ENCODE measurements around the gene CHST11. TPM values are rescaled to one million over a fixed set of nuclear protein-coding genes. Genes with fewer than 3 reads are reported as not detected.

CHST11 gene
- total RNA-seq, 1 experiment from 2014 or later = 1.1 TPM

- DNase-seq (ENCODE audit: low spot score) = no peak
- Histone ChIP-seq H3K27me3 (replicated peaks; ENCODE audit: insufficient read depth, low read depth, low read length, poor library complexity) (no peaks in the 10 kb centered on the region), H3K9me3 (ENCODE audit: low read depth, low read length, poor library complexity, severe bottlenecking) (no peaks in the 10 kb centered on the region), H3K27ac (ENCODE audit: low read depth, low read length, poor library complexity, severe bottlenecking) (no peak overlapping the region), H3K4me1 (ENCODE audit: insufficient read depth, low read length, poor library complexity, severe bottlenecking) (no peaks in the 10 kb centered on the region), H3K36me3 (ENCODE audit: insufficient read depth, low read length, poor library complexity, severe bottlenecking) (no peaks in the 10 kb centered on the region), H3K4me3 (ENCODE audit: low read depth, low read length, poor library complexity, severe bottlenecking) (no peak overlapping the region)
- no peak for TF ChIP-seq CTCF (conservative IDR thresholded peaks at IDR 0.05; ENCODE audit: low read depth, low read length)
- TF ChIP-seq EZH2 (IDR thresholded peaks at IDR 0.05; ENCODE audit: borderline replicate concordance, low read depth, low read length, poor library complexity, severe bottlenecking) = no peak
- ChIA-PET CTCF (no interaction called here), POLR2A (ENCODE audit: low non-redundant PET) (no interaction called here)
- BruUV-seq (replicated peaks) = no TSS peak
- intact Hi-C loops (cut with micrococcal nuclease; ENCODE audit: unreplicated experiment) = no loop called here
Observed at GRCh38 chr12:104701756-104702155, 245.0 kb downstream of the CHST11 start.

GRCh38 chr12:104702565-104703139 is 245.9 kb downstream of the CHST11 start:
- H3K4me1 ChIP-seq (ENCODE audit: insufficient read depth, low read length, poor library complexity, severe bottlenecking) = no peaks in the 10 kb centered on the region
- ChIA-PET CTCF (interaction anchor here (0.6 kb wide), 1 partner anchor 56 kb away, joined by 3 read pairs; no protein-coding TSS in a partner anchor), POLR2A (ENCODE audit: low non-redundant PET) (no interaction called here)
- intact Hi-C loops (cut with micrococcal nuclease; ENCODE audit: unreplicated experiment) = no loop called here
- H3K27me3 ChIP-seq (replicated peaks; ENCODE audit: insufficient read depth, low read depth, low read length, poor library complexity) = no peaks in the 10 kb centered on the region
- H3K9me3 ChIP-seq (ENCODE audit: low read depth, low read length, poor library complexity, severe bottlenecking) = no peaks in the 10 kb centered on the region
- TF ChIP-seq EZH2 (IDR thresholded peaks at IDR 0.05; ENCODE audit: borderline replicate concordance, low read depth, low read length, poor library complexity, severe bottlenecking) (no peak), CTCF (conservative IDR thresholded peaks at IDR 0.05; ENCODE audit: low read depth, low read length) (no peak)
- no peaks in the 10 kb centered on the region for H3K36me3 ChIP-seq (ENCODE audit: insufficient read depth, low read length, poor library complexity, severe bottlenecking)
- no peak for DNase-seq (ENCODE audit: low spot score)
- H3K4me3 ChIP-seq (ENCODE audit: low read depth, low read length, poor library complexity, severe bottlenecking) = no peak overlapping the region
- BruUV-seq (replicated peaks) = no TSS peak
- no peak overlapping the region for H3K27ac ChIP-seq (ENCODE audit: low read depth, low read length, poor library complexity, severe bottlenecking)

- no TSS peak for BruUV-seq (replicated peaks)
- intact Hi-C loops (cut with micrococcal nuclease; ENCODE audit: unreplicated experiment) = no loop called here
- CTCF ChIA-PET = no interaction called here
Observed at GRCh38 chr12:104703372-104703771, 246.6 kb downstream of the CHST11 start.

GRCh38 chr12:104704224-104704779 is 247.6 kb downstream of the CHST11 start:
- no peak overlapping the region for H3K27ac ChIP-seq (ENCODE audit: low read depth, low read length, poor library complexity, severe bottlenecking)
- H3K9me3 ChIP-seq (ENCODE audit: low read depth, low read length, poor library complexity, severe bottlenecking) = no peaks in the 10 kb centered on the region
- no peak for TF ChIP-seq CTCF (conservative IDR thresholded peaks at IDR 0.05; ENCODE audit: low read depth, low read length)
- no peak for TF ChIP-seq EZH2 (IDR thresholded peaks at IDR 0.05; ENCODE audit: borderline replicate concordance, low read depth, low read length, poor library complexity, severe bottlenecking)
- ChIA-PET CTCF (no interaction called here), POLR2A (ENCODE audit: low non-redundant PET) (no interaction called here)
- H3K27me3 ChIP-seq (replicated peaks; ENCODE audit: insufficient read depth, low read depth, low read length, poor library complexity) = no peaks in the 10 kb centered on the region
- intact Hi-C loops (cut with micrococcal nuclease; ENCODE audit: unreplicated experiment) = no loop called here
- no peak overlapping the region for H3K4me3 ChIP-seq (ENCODE audit: low read depth, low read length, poor library complexity, severe bottlenecking)
- H3K4me1 ChIP-seq (ENCODE audit: insufficient read depth, low read length, poor library complexity, severe bottlenecking) = no peaks in the 10 kb centered on the region
- H3K36me3 ChIP-seq (ENCODE audit: insufficient read depth, low read length, poor library complexity, severe bottlenecking) = no peaks in the 10 kb centered on the region
- BruUV-seq (replicated peaks) = no TSS peak
- DNase-seq (ENCODE audit: low spot score) = no peak

More at GRCh38 chr12:104703372-104703771, 246.6 kb downstream of the CHST11 start:
- Histone ChIP-seq H3K36me3 (ENCODE audit: insufficient read depth, low read length, poor library complexity, severe bottlenecking) (no peaks in the 10 kb centered on the region), H3K4me1 (ENCODE audit: insufficient read depth, low read length, poor library complexity, severe bottlenecking) (no peaks in the 10 kb centered on the region), H3K27ac (ENCODE audit: low read depth, low read length, poor library complexity, severe bottlenecking) (no peak overlapping the region), H3K27me3 (replicated peaks; ENCODE audit: insufficient read depth, low read depth, low read length, poor library complexity) (no peaks in the 10 kb centered on the region), H3K9me3 (ENCODE audit: low read depth, low read length, poor library complexity, severe bottlenecking) (no peaks in the 10 kb centered on the region), H3K4me3 (ENCODE audit: low read depth, low read length, poor library complexity, severe bottlenecking) (no peak overlapping the region)
- no peak for DNase-seq (ENCODE audit: low spot score)
- no peak for TF ChIP-seq EZH2 (IDR thresholded peaks at IDR 0.05; ENCODE audit: borderline replicate concordance, low read depth, low read length, poor library complexity, severe bottlenecking)
- POLR2A ChIA-PET (ENCODE audit: low non-redundant PET) = no interaction called here

Measured in A673 (cell line).